Measurements from ENCODE around the gene P2RX2. TPM values are rescaled to one million over a fixed set of nuclear protein-coding genes. Genes with fewer than 3 reads are reported as not detected.

The P2RX2 gene
- total RNA-seq, 2 experiments from 2014 or later = not detected

GRCh38 chr12:132578118-132578517 is 40.5 kb upstream of the P2RX2 start:
- CTCF ChIA-PET = no interaction called here
- intact Hi-C loops (cut with micrococcal nuclease) = no loop called here
- H3K27me3 Mint-ChIP-seq (ENCODE audit: low read depth) = no peaks in the 10 kb centered on the region
- H3K27ac Mint-ChIP-seq = no peak overlapping the region
- H3K9me3 Mint-ChIP-seq = no peaks in the 10 kb centered on the region
- no peaks in the 10 kb centered on the region for H3K4me1 Mint-ChIP-seq (ENCODE audit: low read depth)
- DNase-seq = no peak
- no peak overlapping the region for H3K4me3 Mint-ChIP-seq
- H3K36me3 Mint-ChIP-seq (ENCODE audit: low read depth) = peaks cover 6% of the 10 kb centered on the region

GRCh38 chr12:132578826-132579225 is 39.8 kb upstream of the P2RX2 start:
- H3K27me3 Mint-ChIP-seq (ENCODE audit: low read depth) = no peaks in the 10 kb centered on the region
- H3K36me3 Mint-ChIP-seq (ENCODE audit: low read depth) = peaks cover 7% of the 10 kb centered on the region
- H3K9me3 Mint-ChIP-seq = no peaks in the 10 kb centered on the region
- intact Hi-C loops (cut with micrococcal nuclease) = no loop called here
- CTCF ChIA-PET = no interaction called here
- H3K4me3 Mint-ChIP-seq = no peak overlapping the region
- no peak for DNase-seq
- no peaks in the 10 kb centered on the region for H3K4me1 Mint-ChIP-seq (ENCODE audit: low read depth)
- no peak overlapping the region for H3K27ac Mint-ChIP-seq

- no peaks in the 10 kb centered on the region for H3K9me3 Mint-ChIP-seq
- DNase-seq = no peak
- H3K27ac Mint-ChIP-seq = no peak overlapping the region
- no peak overlapping the region for H3K4me3 Mint-ChIP-seq
- H3K36me3 Mint-ChIP-seq (ENCODE audit: low read depth) = peaks cover 9% of the 10 kb centered on the region
- no peaks in the 10 kb centered on the region for H3K4me1 Mint-ChIP-seq (ENCODE audit: low read depth)
- CTCF ChIA-PET = interaction anchor here (0.7 to 1.4 kb wide), 2 partner anchors 35 to 198 kb away, joined by 3 to 7 read pairs; no protein-coding TSS in a partner anchor
- intact Hi-C loops (cut with micrococcal nuclease) = no loop called here
- H3K27me3 Mint-ChIP-seq (ENCODE audit: low read depth) = no peaks in the 10 kb centered on the region
Observed at GRCh38 chr12:132579744-132580143, 38.8 kb upstream of the P2RX2 start.

GRCh38 chr12:132580701-132581292 is 37.8 kb upstream of the P2RX2 start:
- Mint-ChIP-seq H3K4me3 (no peak overlapping the region), H3K27me3 (ENCODE audit: low read depth) (no peaks in the 10 kb centered on the region), H3K27ac (no peak overlapping the region), H3K36me3 (ENCODE audit: low read depth) (peaks cover 7% of the 10 kb centered on the region), H3K9me3 (no peaks in the 10 kb centered on the region), H3K4me1 (ENCODE audit: low read depth) (no peaks in the 10 kb centered on the region)
- CTCF ChIA-PET = interaction anchor here (1.4 kb wide), 1 partner anchor 34 kb away, joined by 7 read pairs; no protein-coding TSS in a partner anchor
- DNase-seq = no peak
- intact Hi-C loops (cut with micrococcal nuclease) = no loop called here

GRCh38 chr12:132581348-132582057 is 37.1 kb upstream of the P2RX2 start:
- Mint-ChIP-seq H3K36me3 (ENCODE audit: low read depth) (peaks cover 7% of the 10 kb centered on the region), H3K9me3 (no peaks in the 10 kb centered on the region), H3K4me3 (no peak overlapping the region), H3K4me1 (ENCODE audit: low read depth) (no peaks in the 10 kb centered on the region), H3K27me3 (ENCODE audit: low read depth) (no peaks in the 10 kb centered on the region), H3K27ac (no peak overlapping the region)
- no peak for DNase-seq
- CTCF ChIA-PET = no interaction called here
- intact Hi-C loops (cut with micrococcal nuclease) = no loop called here

- Mint-ChIP-seq H3K36me3 (ENCODE audit: low read depth) (peaks cover 7% of the 10 kb centered on the region), H3K4me3 (no peak overlapping the region), H3K27me3 (ENCODE audit: low read depth) (no peaks in the 10 kb centered on the region), H3K27ac (no peak overlapping the region), H3K9me3 (no peaks in the 10 kb centered on the region), H3K4me1 (ENCODE audit: low read depth) (no peaks in the 10 kb centered on the region)
- intact Hi-C loops (cut with micrococcal nuclease) = no loop called here
- no peak for DNase-seq
- CTCF ChIA-PET = no interaction called here
Observed at GRCh38 chr12:132582058-132582420, 36.5 kb upstream of the P2RX2 start.

- H3K27ac Mint-ChIP-seq = no peak overlapping the region
- DNase-seq = no peak
- no peak overlapping the region for H3K4me3 Mint-ChIP-seq
- peaks cover 6% of the 10 kb centered on the region for H3K36me3 Mint-ChIP-seq (ENCODE audit: low read depth)
- CTCF ChIA-PET = no interaction called here
- H3K27me3 Mint-ChIP-seq (ENCODE audit: low read depth) = no peaks in the 10 kb centered on the region
- H3K9me3 Mint-ChIP-seq = no peaks in the 10 kb centered on the region
- no peaks in the 10 kb centered on the region for H3K4me1 Mint-ChIP-seq (ENCODE audit: low read depth)
- intact Hi-C loops (cut with micrococcal nuclease) = no loop called here
Observed at GRCh38 chr12:132582582-132583410, 35.8 kb upstream of the P2RX2 start.

GRCh38 chr12:132583411-132583710 is 35.2 kb upstream of the P2RX2 start:
- DNase-seq = no peak
- Mint-ChIP-seq H3K27me3 (ENCODE audit: low read depth) (no peaks in the 10 kb centered on the region), H3K36me3 (ENCODE audit: low read depth) (peaks cover 3% of the 10 kb centered on the region), H3K9me3 (no peaks in the 10 kb centered on the region), H3K27ac (no peak overlapping the region), H3K4me3 (no peak overlapping the region), H3K4me1 (ENCODE audit: low read depth) (no peaks in the 10 kb centered on the region)
- intact Hi-C loops (cut with micrococcal nuclease) = no loop called here
- CTCF ChIA-PET = no interaction called here

GRCh38 chr12:132583736-132584135 is 34.8 kb upstream of the P2RX2 start:
- intact Hi-C loops (cut with micrococcal nuclease) = no loop called here
- Mint-ChIP-seq H3K36me3 (ENCODE audit: low read depth) (peaks cover 3% of the 10 kb centered on the region), H3K9me3 (no peaks in the 10 kb centered on the region), H3K4me1 (ENCODE audit: low read depth) (no peaks in the 10 kb centered on the region), H3K27ac (no peak overlapping the region), H3K4me3 (no peak overlapping the region), H3K27me3 (ENCODE audit: low read depth) (no peaks in the 10 kb centered on the region)
- CTCF ChIA-PET = no interaction called here
- DNase-seq = no peak

GRCh38 chr12:132584429-132584828 is 34.1 kb upstream of the P2RX2 start:
- intact Hi-C loops (cut with micrococcal nuclease) = no loop called here
- no peaks in the 10 kb centered on the region for H3K4me1 Mint-ChIP-seq (ENCODE audit: low read depth)
- H3K27ac Mint-ChIP-seq = no peak overlapping the region
- CTCF ChIA-PET = no interaction called here
- no peak for DNase-seq
- H3K36me3 Mint-ChIP-seq (ENCODE audit: low read depth) = peaks cover 3% of the 10 kb centered on the region
- H3K4me3 Mint-ChIP-seq = no peak overlapping the region
- no peaks in the 10 kb centered on the region for H3K27me3 Mint-ChIP-seq (ENCODE audit: low read depth)
- no peaks in the 10 kb centered on the region for H3K9me3 Mint-ChIP-seq

GRCh38 chr12:132585177-132585576 is 33.4 kb upstream of the P2RX2 start:
- intact Hi-C loops (cut with micrococcal nuclease) = no loop called here
- no peak overlapping the region for H3K27ac Mint-ChIP-seq
- DNase-seq = no peak
- no peaks in the 10 kb centered on the region for H3K9me3 Mint-ChIP-seq
- H3K4me3 Mint-ChIP-seq = no peak overlapping the region
- H3K27me3 Mint-ChIP-seq (ENCODE audit: low read depth) = no peaks in the 10 kb centered on the region
- no peaks in the 10 kb centered on the region for H3K4me1 Mint-ChIP-seq (ENCODE audit: low read depth)
- CTCF ChIA-PET = no interaction called here
- H3K36me3 Mint-ChIP-seq (ENCODE audit: low read depth) = peaks cover 3% of the 10 kb centered on the region

- H3K9me3 Mint-ChIP-seq = no peaks in the 10 kb centered on the region
- no peaks in the 10 kb centered on the region for H3K4me1 Mint-ChIP-seq (ENCODE audit: low read depth)
- CTCF ChIA-PET = interaction anchor here (0.6 kb wide), 1 partner anchor 597 kb away, joined by 6 read pairs; no protein-coding TSS in a partner anchor
- no peak for DNase-seq
- intact Hi-C loops (cut with micrococcal nuclease) = no loop called here
- H3K27me3 Mint-ChIP-seq (ENCODE audit: low read depth) = no peaks in the 10 kb centered on the region
- peaks cover 3% of the 10 kb centered on the region for H3K36me3 Mint-ChIP-seq (ENCODE audit: low read depth)
- H3K27ac Mint-ChIP-seq = no peak overlapping the region
- H3K4me3 Mint-ChIP-seq = no peak overlapping the region
Observed at GRCh38 chr12:132586929-132587328, 31.6 kb upstream of the P2RX2 start.

GRCh38 chr12:132587781-132588180 is 30.8 kb upstream of the P2RX2 start:
- intact Hi-C loops (cut with micrococcal nuclease) = no loop called here
- Mint-ChIP-seq H3K36me3 (ENCODE audit: low read depth) (peaks cover 3% of the 10 kb centered on the region), H3K4me1 (ENCODE audit: low read depth) (no peaks in the 10 kb centered on the region), H3K9me3 (no peaks in the 10 kb centered on the region), H3K4me3 (no peak overlapping the region), H3K27me3 (ENCODE audit: low read depth) (peaks cover 4% of the 10 kb centered on the region), H3K27ac (no peak overlapping the region)
- CTCF ChIA-PET = no interaction called here
- no peak for DNase-seq

Measured in activated naive CD4-positive, alpha-beta T cell treated with anti-CD3 and anti-CD28 coated beads for 36 hours (primary cell).